K562 (cell line): ENCODE measurements around the gene UBE2M. TPM values are rescaled to one million over a fixed set of nuclear protein-coding genes. Genes with fewer than 3 reads are reported as not detected.

ENCODE experiments used
- BRF1 ChIP-seq: IDR thresholded peaks from 3 replicates; pipeline ENCODE4 v1.6.1; 2011; ENCODE audit warnings: borderline replicate concordance, mild to moderate bottlenecking; ENCODE audit not compliant: insufficient read length; ENCODE audit errors: extremely low read depth
- CHD2 ChIP-seq: IDR thresholded peaks from 2 replicates; pipeline ENCODE4 v1.6.1; 2011; ENCODE audit warnings: low read depth, low read length
- CREB1 ChIP-seq, 2 experiments: sonication (generic) in 1 of 2; formaldehyde crosslinking in 1 of 2; IDR thresholded peaks; 2 replicates each; pipeline versions ENCODE4 v1.6.1 to v1.8.0; 2012 to 2022; ENCODE audit warnings: inconsistent platforms in 1 of 2, mild to moderate bottlenecking in 1 of 2, missing genetic modification reagents in 1 of 2, moderate library complexity in 1 of 2
- DACH1 ChIP-seq: fragments of 450-650 bp; IDR thresholded peaks from 2 replicates; pipeline ENCODE4 v1.6.1; 2018; ENCODE audit not compliant: partially characterized antibody
- E2F8 ChIP-seq: fragments of 450-650 bp; IDR thresholded peaks from 2 replicates; pipeline ENCODE4 v1.7.1; 2018; ENCODE audit warnings: mild to moderate bottlenecking, low read depth; ENCODE audit not compliant: partially characterized antibody
- ETV1 ChIP-seq: fragments of 450-650 bp; conservative IDR thresholded peaks from 2 replicates; pipeline ENCODE4 v1.6.1; 2016; ENCODE audit warnings: missing genetic modification characterization, control low read depth, low read depth, missing compliant biosample characterization
- HNRNPLL ChIP-seq: fragments of 200-400 bp; formaldehyde crosslinking; IDR thresholded peaks from 2 replicates; pipeline ENCODE4 v1.6.1; 2017; ENCODE audit warnings: low read length, low read depth, mild to moderate bottlenecking; ENCODE audit not compliant: poor library complexity, severe bottlenecking
- NCOA4 ChIP-seq: fragments of 450-650 bp; IDR thresholded peaks from 2 replicates; pipeline ENCODE4 v1.6.1; 2018; ENCODE audit warnings: mild to moderate bottlenecking; ENCODE audit not compliant: partially characterized antibody
- PHF21A ChIP-seq: fragments of 450-650 bp; IDR thresholded peaks from 2 replicates; pipeline ENCODE4 v1.6.1; 2017; ENCODE audit warnings: low read depth, borderline replicate concordance
- PTRF ChIP-seq: fragments of 450-650 bp; IDR thresholded peaks from 2 replicates; pipeline ENCODE4 v1.6.1; 2016; ENCODE audit warnings: mild to moderate bottlenecking, missing genetic modification characterization, missing compliant biosample characterization
- REST ChIP-seq, 2 experiments: fragments of 450-650 bp; formaldehyde crosslinking in 1 of 2; IDR thresholded peaks; 2 replicates each; pipeline versions ENCODE4 v1.4.0 to v1.6.1; 2014 to 2020; ENCODE audit warnings: mild to moderate bottlenecking in 2 of 2, borderline replicate concordance in 1 of 2, low read depth in 1 of 2
- SETDB1 ChIP-seq: IDR thresholded peaks from one replicate; pipeline ENCODE4 v1.6.1; 2012; ENCODE audit warnings: low read length, control low read depth, inconsistent platforms
- SIN3B ChIP-seq: fragments of 450-650 bp; IDR thresholded peaks from 2 replicates; pipeline ENCODE4 v1.6.1; 2017; ENCODE audit warnings: low read depth, mild to moderate bottlenecking, moderate library complexity
- SREBF1 ChIP-seq: fragments of 150-350 bp; IDR thresholded peaks from 2 replicates; pipeline ENCODE4 v1.6.1; 2014; ENCODE audit warnings: antibody characterized with exemption, low read depth, low read length, borderline replicate concordance
- STAG1 ChIP-seq: sonication (generic); formaldehyde crosslinking; IDR thresholded peaks from 2 replicates; pipeline ENCODE4 v1.5.0; 2020; ENCODE audit warnings: missing genetic modification reagents, borderline replicate concordance
- ZBTB17 ChIP-seq: fragments of 450-650 bp; formaldehyde crosslinking; IDR thresholded peaks from 2 replicates; pipeline ENCODE4 v1.4.0; 2020; ENCODE audit warnings: mild to moderate bottlenecking
- ZNF133 ChIP-seq: fragments of 250-450 bp; sonication (Bioruptor Pico); IDR thresholded peaks from 2 replicates; pipeline ENCODE4 v1.4.0; 2020; ENCODE audit warnings: mild to moderate bottlenecking
- polyA plus RNA-seq, 8 experiments: library from polyadenylated mRNA; depleted of rRNA in 4 of 8; stranded (reverse) in 5 of 8; unstranded in 3 of 8; fragments of >200 nt; fragmentation: Nextera tagmentation in 2 of 8; fragmentation: Illumina TruSeq in 1 of 8; extraction: Ambion mirVana in 2 of 8; extraction: Trizol in 1 of 8; gene quantifications; 2 replicates each; pipeline versions ENCODE4 v1.2.1 to v1.2.3, GENCODE V29; 2011 to 2014; ENCODE audit warnings: inconsistent platforms in 1 of 8, missing spikeins in 1 of 8
- total RNA-seq, 7 experiments: library from RNA; depleted of rRNA in 6 of 7; stranded (reverse); fragments of >200 nt in 6 of 7; fragmentation: Illumina TruSeq in 2 of 7; extraction: Trizol in 2 of 7; gene quantifications; 2 replicates each; pipeline versions ENCODE4 v1.2.1 to v1.2.3, GENCODE V29; 2011 to 2021; ENCODE audit warnings: low replicate concordance in 1 of 7

The UBE2M gene
- total and polyA plus RNA-seq, 9 of the 15 experiments (the other 6 are each of a cell fraction or from before 2014, with no cell fraction given): 0.92 to 163 (median 85.7) TPM

- no peak for TF ChIP-seq REST (IDR thresholded peaks at IDR 0.05; ENCODE audit: borderline replicate concordance)
- no peak for TF ChIP-seq REST (CRISPR knock-in tag; IDR thresholded peaks at IDR 0.05; ENCODE audit: low read depth)
- no peak; the same call in 1 of the 2 replicates for TF ChIP-seq CREB1 (IDR thresholded peaks at IDR 0.05)
- TF ChIP-seq CREB1 (CRISPR knock-in tag; IDR thresholded peaks at IDR 0.05): peak; percentile 53; the same call in 1 of the 2 replicates
- no peak for TF ChIP-seq SETDB1
- no peak for TF ChIP-seq PTRF (tag)
- no peak for TF ChIP-seq SREBF1
- TF ChIP-seq PHF21A: peak; percentile 92
- TF ChIP-seq STAG1 (CRISPR knock-in tag): no peak
- peak; percentile 41; the same call in 1 of the 2 replicates for TF ChIP-seq SIN3B
- TF ChIP-seq CHD2: no peak; the same call in 1 of the 2 replicates
- TF ChIP-seq HNRNPLL: peak; percentile 94
- TF ChIP-seq E2F8: peak; percentile 50
- no peak for TF ChIP-seq DACH1
- no peak for TF ChIP-seq ZNF133 (CRISPR knock-in tag)
- no peak for TF ChIP-seq ZBTB17
- TF ChIP-seq NCOA4: no peak
- TF ChIP-seq ETV1 (tag): peak; percentile 71
- no peak for TF ChIP-seq BRF1
Observed at GRCh38 chr19:58559275-58560006, 1.0 kb upstream of the UBE2M start (continued).
